ENCODE measurements around the gene ATG13. TPM values are rescaled to one million over a fixed set of nuclear protein-coding genes. Genes with fewer than 3 reads are reported as not detected.

ATG13 gene
- polyA plus RNA-seq, 1 donor from 2014 or later: 21.1 TPM

GRCh38 chr11:46665356-46665755, 48.0 kb downstream of the ATG13 start:
- Histone ChIP-seq H3K9me2 (ENCODE audit: insufficient read depth, low read length) (no peaks in the 10 kb centered on the region), H3K9me3 (ENCODE audit: low read length) (no peaks in the 10 kb centered on the region), H3K79me2 (replicated peaks; ENCODE audit: insufficient read depth, low read length) (no peaks in the 10 kb centered on the region), H3K4me2 (ENCODE audit: low read length) (no peak overlapping the region), H3K36me3 (ENCODE audit: insufficient read depth, low read length) (no peaks in the 10 kb centered on the region), H2AFZ (ENCODE audit: low read depth, low read length) (no peak overlapping the region), H3K4me3 (ENCODE audit: low read length) (no peak overlapping the region), H3K27ac (ENCODE audit: low read length) (no peak overlapping the region), H3K27me3 (ENCODE audit: insufficient read depth, low read depth, low read length) (no peaks in the 10 kb centered on the region), H4K20me1 (ENCODE audit: insufficient read depth) (no peaks in the 10 kb centered on the region), H3K9ac (ENCODE audit: low read length) (no peak overlapping the region), H3F3A (ENCODE audit: insufficient read depth, low read length, poor library complexity, severe bottlenecking) (no peaks in the 10 kb centered on the region)
- no peak for TF ChIP-seq CTCF (IDR thresholded peaks at IDR 0.05; ENCODE audit: poor library complexity, severe bottlenecking)
- no peak for TF ChIP-seq RAD21 (conservative IDR thresholded peaks at IDR 0.05)
- no peak for TF ChIP-seq EZH2 (IDR thresholded peaks at IDR 0.05; ENCODE audit: borderline replicate concordance, insufficient read depth, low read length, poor library complexity, severe bottlenecking)
- no peak for TF ChIP-seq TAF1 (IDR thresholded peaks at IDR 0.05; ENCODE audit: low read depth)
- no peak for TF ChIP-seq REST (IDR thresholded peaks at IDR 0.05; ENCODE audit: borderline replicate concordance)
- no peak for TF ChIP-seq POLR2AphosphoS5 (IDR thresholded peaks at IDR 0.05)
- TF ChIP-seq SMC3 (conservative IDR thresholded peaks at IDR 0.05; ENCODE audit: poor library complexity): no peak
- TF ChIP-seq EP300 (conservative IDR thresholded peaks at IDR 0.05; ENCODE audit: poor library complexity, severe bottlenecking): no peak
- no peak for TF ChIP-seq MXI1 (conservative IDR thresholded peaks at IDR 0.05; ENCODE audit: poor library complexity, severe bottlenecking)

GRCh38 chr11:46666516-46666915, 49.2 kb downstream of the ATG13 start:
- no peaks in the 10 kb centered on the region for H4K20me1 ChIP-seq (ENCODE audit: insufficient read depth)

More at GRCh38 chr11:46666516-46666915, 49.2 kb downstream of the ATG13 start:
- Histone ChIP-seq H3K27ac (ENCODE audit: low read length) (no peak overlapping the region), H3K9me2 (ENCODE audit: insufficient read depth, low read length) (no peaks in the 10 kb centered on the region), H3K9ac (ENCODE audit: low read length) (no peak overlapping the region), H3F3A (ENCODE audit: insufficient read depth, low read length, poor library complexity, severe bottlenecking) (no peaks in the 10 kb centered on the region), H3K9me3 (ENCODE audit: low read length) (no peaks in the 10 kb centered on the region), H2AFZ (ENCODE audit: low read depth, low read length) (no peak overlapping the region), H3K4me3 (ENCODE audit: low read length) (no peak overlapping the region), H3K79me2 (replicated peaks; ENCODE audit: insufficient read depth, low read length) (no peaks in the 10 kb centered on the region), H3K36me3 (ENCODE audit: insufficient read depth, low read length) (no peaks in the 10 kb centered on the region), H3K27me3 (ENCODE audit: insufficient read depth, low read depth, low read length) (no peaks in the 10 kb centered on the region), H3K4me2 (ENCODE audit: low read length) (no peak overlapping the region)
- TF ChIP-seq REST (IDR thresholded peaks at IDR 0.05; ENCODE audit: borderline replicate concordance) (no peak), EP300 (conservative IDR thresholded peaks at IDR 0.05; ENCODE audit: poor library complexity, severe bottlenecking) (no peak), TAF1 (IDR thresholded peaks at IDR 0.05; ENCODE audit: low read depth) (no peak), MXI1 (conservative IDR thresholded peaks at IDR 0.05; ENCODE audit: poor library complexity, severe bottlenecking) (no peak), EZH2 (IDR thresholded peaks at IDR 0.05; ENCODE audit: borderline replicate concordance, insufficient read depth, low read length, poor library complexity, severe bottlenecking) (no peak), POLR2AphosphoS5 (IDR thresholded peaks at IDR 0.05) (no peak), CTCF (IDR thresholded peaks at IDR 0.05; ENCODE audit: poor library complexity, severe bottlenecking) (no peak), RAD21 (conservative IDR thresholded peaks at IDR 0.05) (no peak), SMC3 (conservative IDR thresholded peaks at IDR 0.05; ENCODE audit: poor library complexity) (no peak)
